Measurements from ENCODE around the gene TRAPPC10. TPM values are rescaled to one million over a fixed set of nuclear protein-coding genes. Genes with fewer than 3 reads are reported as not detected.

Gene TRAPPC10
- total RNA-seq, 2 donors from 2014 or later, result 36.8 to 40.1 TPM

DNA sequence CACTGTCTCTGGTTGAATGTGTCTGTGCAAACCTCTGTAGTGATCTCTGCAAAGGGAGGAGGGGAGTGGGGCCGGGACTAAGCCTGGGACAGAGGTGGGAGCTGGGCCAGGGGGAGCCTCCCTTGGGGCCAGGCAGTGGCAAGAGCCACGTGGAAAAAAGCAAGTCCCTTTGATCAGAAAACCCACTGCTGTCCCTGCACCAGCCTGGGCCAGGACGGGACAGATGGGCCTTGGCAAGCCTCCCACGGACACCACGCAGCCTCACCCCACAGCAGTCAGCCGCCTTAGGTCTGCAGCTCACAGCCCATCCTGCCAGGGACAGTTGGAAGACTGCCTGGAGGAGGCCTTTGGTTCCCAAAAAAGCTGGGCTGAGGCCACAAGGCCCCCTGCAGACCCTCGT, 11.7 kb upstream of the TRAPPC10 start:
- 78 to 91% methylated on average over 4 to 7 of the region's 7 CpGs for WGBS, 2 experiments (ENCODE audit: insufficient coverage in 1 of 2, insufficient read length in 1 of 2)
- no peak overlapping the region for H3K27ac ChIP-seq (ENCODE audit: low read depth, low read length)
- TF ChIP-seq, protein P1, sequence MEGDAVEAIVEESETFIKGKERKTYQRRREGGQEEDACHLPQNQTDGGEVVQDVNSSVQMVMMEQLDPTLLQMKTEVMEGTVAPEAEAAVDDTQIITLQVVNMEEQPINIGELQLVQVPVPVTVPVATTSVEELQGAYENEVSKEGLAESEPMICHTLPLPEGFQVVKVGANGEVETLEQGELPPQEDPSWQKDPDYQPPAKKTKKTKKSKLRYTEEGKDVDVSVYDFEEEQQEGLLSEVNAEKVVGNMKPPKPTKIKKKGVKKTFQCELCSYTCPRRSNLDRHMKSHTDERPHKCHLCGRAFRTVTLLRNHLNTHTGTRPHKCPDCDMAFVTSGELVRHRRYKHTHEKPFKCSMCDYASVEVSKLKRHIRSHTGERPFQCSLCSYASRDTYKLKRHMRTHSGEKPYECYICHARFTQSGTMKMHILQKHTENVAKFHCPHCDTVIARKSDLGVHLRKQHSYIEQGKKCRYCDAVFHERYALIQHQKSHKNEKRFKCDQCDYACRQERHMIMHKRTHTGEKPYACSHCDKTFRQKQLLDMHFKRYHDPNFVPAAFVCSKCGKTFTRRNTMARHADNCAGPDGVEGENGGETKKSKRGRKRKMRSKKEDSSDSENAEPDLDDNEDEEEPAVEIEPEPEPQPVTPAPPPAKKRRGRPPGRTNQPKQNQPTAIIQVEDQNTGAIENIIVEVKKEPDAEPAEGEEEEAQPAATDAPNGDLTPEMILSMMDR (conservative IDR thresholded peaks at IDR 0.05), result no peak
- no peak overlapping the region for H3K9ac ChIP-seq (ENCODE audit: extremely low read depth, low read length, poor library complexity, severe bottlenecking)
- H3K27me3 Mint-ChIP-seq (ENCODE audit: insufficient read depth), result no peaks in the 10 kb centered on the region
- H3K4me1 Mint-ChIP-seq, result no peaks in the 10 kb centered on the region
- no peaks in the 10 kb centered on the region for H3K27me3 ChIP-seq (ENCODE audit: control insufficient read depth, insufficient read depth, low read length, poor library complexity, severe bottlenecking)
- H3K4me1 ChIP-seq (ENCODE audit: control insufficient read depth, insufficient read depth, low read length), result no peaks in the 10 kb centered on the region
- H3K36me3 ChIP-seq (ENCODE audit: control insufficient read depth, insufficient read depth, low read length), result no peaks in the 10 kb centered on the region
- H3K9me3 Mint-ChIP-seq, result no peaks in the 10 kb centered on the region
- H3K4me3 Mint-ChIP-seq, result no peak overlapping the region
- no peak overlapping the region for H3K27ac Mint-ChIP-seq
- H3K9me3 ChIP-seq (ENCODE audit: control insufficient read depth, low read length), result no peaks in the 10 kb centered on the region
- H3K36me3 Mint-ChIP-seq (ENCODE audit: low read depth), result no peaks in the 10 kb centered on the region
- no peak for DNase-seq
- no peak overlapping the region for H3K4me3 ChIP-seq (ENCODE audit: low read length)

DNA sequence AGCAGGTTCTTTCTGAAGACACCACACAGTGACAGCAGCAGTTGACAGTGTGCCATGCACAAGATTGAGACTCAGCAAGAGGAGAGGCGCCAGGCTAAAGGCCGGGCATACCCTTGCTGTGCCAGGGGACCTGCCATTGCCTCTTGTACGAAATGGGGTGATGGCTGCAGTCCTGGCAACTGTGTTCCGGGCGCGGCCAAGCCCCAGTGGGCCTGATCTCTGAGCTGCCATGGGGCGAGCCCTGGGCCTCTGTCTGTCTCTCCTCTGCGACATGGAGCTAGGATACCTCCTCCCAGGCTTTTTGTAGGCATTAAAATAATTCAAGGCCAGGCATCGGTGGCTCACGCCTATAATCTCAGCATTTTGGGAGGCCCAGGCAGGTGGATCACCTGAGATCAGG, 9.6 kb upstream of the TRAPPC10 start:
- H3K9me3 ChIP-seq (ENCODE audit: control insufficient read depth, low read length), result no peaks in the 10 kb centered on the region
- H3K36me3 ChIP-seq (ENCODE audit: control insufficient read depth, insufficient read depth, low read length), result no peaks in the 10 kb centered on the region
- Mint-ChIP-seq H3K4me1 (no peaks in the 10 kb centered on the region), H3K27ac (no peak overlapping the region), H3K9me3 (no peaks in the 10 kb centered on the region), H3K4me3 (no peak overlapping the region), H3K27me3 (ENCODE audit: insufficient read depth) (no peaks in the 10 kb centered on the region), H3K36me3 (ENCODE audit: low read depth) (no peaks in the 10 kb centered on the region)
- TF ChIP-seq, protein P1 (conservative IDR thresholded peaks at IDR 0.05), result no peak
- no peaks in the 10 kb centered on the region for H3K27me3 ChIP-seq (ENCODE audit: control insufficient read depth, insufficient read depth, low read length, poor library complexity, severe bottlenecking)
- 93 to 95% methylated on average over 9 to 10 of the region's 10 CpGs for WGBS, 2 experiments (ENCODE audit: insufficient coverage in 1 of 2, insufficient read length in 1 of 2)
- no peak overlapping the region for H3K9ac ChIP-seq (ENCODE audit: extremely low read depth, low read length, poor library complexity, severe bottlenecking)
- H3K4me3 ChIP-seq (ENCODE audit: low read length), result no peak overlapping the region
- no peak for DNase-seq
- H3K4me1 ChIP-seq (ENCODE audit: control insufficient read depth, insufficient read depth, low read length), result no peaks in the 10 kb centered on the region
- no peak overlapping the region for H3K27ac ChIP-seq (ENCODE audit: low read depth, low read length)

DNA sequence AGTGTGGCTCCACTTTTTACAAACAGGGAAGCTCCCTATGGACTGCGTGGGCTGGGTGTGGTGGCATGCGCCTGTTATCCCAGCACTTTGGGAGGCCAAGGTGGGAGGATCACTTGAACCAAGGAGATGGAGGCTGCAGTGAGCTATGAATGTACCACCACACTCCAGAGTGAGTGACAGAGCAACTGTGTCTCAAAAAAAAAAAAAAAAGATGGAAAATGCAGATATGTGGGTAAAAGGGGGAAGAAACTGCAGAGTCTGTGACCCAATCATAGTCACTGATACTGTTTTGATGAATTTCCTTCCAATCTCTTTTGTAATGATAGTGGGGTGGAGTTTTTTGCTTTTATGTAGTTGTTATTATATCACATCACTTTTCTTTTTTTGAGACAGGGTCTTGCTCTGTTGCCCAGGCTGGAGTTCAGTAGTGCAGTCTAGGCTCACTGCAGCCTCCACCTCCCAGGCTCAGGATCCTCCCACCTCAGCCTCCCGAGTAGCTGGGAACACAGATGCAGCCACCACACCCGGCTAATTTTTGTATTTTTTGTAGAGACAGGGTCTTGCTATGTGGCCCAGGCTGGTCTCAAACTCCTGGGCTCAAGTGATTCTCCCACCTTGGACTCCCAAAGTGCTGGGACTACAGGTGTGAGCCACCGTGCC, 8.7 kb upstream of the TRAPPC10 start:
- Mint-ChIP-seq H3K27me3 (ENCODE audit: insufficient read depth) (no peaks in the 10 kb centered on the region), H3K4me1 (no peaks in the 10 kb centered on the region), H3K4me3 (no peak overlapping the region), H3K36me3 (ENCODE audit: low read depth) (no peaks in the 10 kb centered on the region), H3K27ac (no peak overlapping the region), H3K9me3 (no peaks in the 10 kb centered on the region)
- WGBS, 2 experiments (ENCODE audit: insufficient coverage in 1 of 2, insufficient read length in 1 of 2), result 91 to 93% methylated on average over 3 to 5 of the region's 5 CpGs
- no peaks in the 10 kb centered on the region for H3K36me3 ChIP-seq (ENCODE audit: control insufficient read depth, insufficient read depth, low read length)
- no peak overlapping the region for H3K4me3 ChIP-seq (ENCODE audit: low read length)
- H3K9me3 ChIP-seq (ENCODE audit: control insufficient read depth, low read length), result no peaks in the 10 kb centered on the region
- no peaks in the 10 kb centered on the region for H3K27me3 ChIP-seq (ENCODE audit: control insufficient read depth, insufficient read depth, low read length, poor library complexity, severe bottlenecking)
- H3K9ac ChIP-seq (ENCODE audit: extremely low read depth, low read length, poor library complexity, severe bottlenecking), result no peak overlapping the region
- no peak overlapping the region for H3K27ac ChIP-seq (ENCODE audit: low read depth, low read length)
- TF ChIP-seq, protein P1 (conservative IDR thresholded peaks at IDR 0.05), result no peak
- no peaks in the 10 kb centered on the region for H3K4me1 ChIP-seq (ENCODE audit: control insufficient read depth, insufficient read depth, low read length)
- no peak for DNase-seq

Measured in endodermal cell (in vitro differentiated cells).